ENCODE data around the gene FYN.

GRCh38 chr6:111759331-111759835, 113.9 kb downstream of the FYN start:
- TF ChIP-seq YY1 (IDR thresholded peaks at IDR 0.05; ENCODE audit: insufficient read depth, insufficient read length) (no peak), ZNF274 (IDR thresholded peaks at IDR 0.05; ENCODE audit: low read depth, low read length) (no peak)

Data from NT2/D1 (cell line).